H9 (cell line): ENCODE results near the gene CFAP410. TPM values are rescaled to one million over a fixed set of nuclear protein-coding genes. Genes with fewer than 3 reads are reported as not detected.

Experiments
- DNase-seq: peaks from one replicate; pipeline ENCODE4 v3.0.0-alpha.2; 2017
- H2AFZ ChIP-seq: one replicate; pipeline ENCODE4 v1.6.1; 2013; ENCODE audit warnings: mild to moderate bottlenecking, low read length, control low read depth, moderate library complexity
- H2AK5ac ChIP-seq: 2 replicates; pipeline ENCODE4 v1.6.1; 2013; ENCODE audit warnings: low read length, control low read depth, mixed read lengths; ENCODE audit not compliant: insufficient read length
- H2BK120ac ChIP-seq: one replicate; pipeline ENCODE4 v1.6.1; 2013; ENCODE audit warnings: low read depth, mild to moderate bottlenecking, low read length, control low read depth, inconsistent platforms; ENCODE audit not compliant: poor library complexity, severe bottlenecking
- H2BK12ac ChIP-seq: 2 replicates; pipeline ENCODE4 v1.6.1; 2013; ENCODE audit warnings: low read length, control low read depth, mixed read lengths, low read depth; ENCODE audit not compliant: insufficient read length
- H2BK15ac ChIP-seq: 2 replicates; pipeline ENCODE4 v1.6.1; 2013; ENCODE audit warnings: low read depth, low read length, control low read depth
- H2BK20ac ChIP-seq: one replicate; pipeline ENCODE4 v1.6.1; 2013; ENCODE audit warnings: low read depth, mild to moderate bottlenecking, low read length, control low read depth, inconsistent platforms; ENCODE audit not compliant: poor library complexity, severe bottlenecking
- H2BK5ac ChIP-seq: 2 replicates; pipeline ENCODE4 v1.6.1; 2013; ENCODE audit warnings: low read length, control low read depth, mixed read lengths; ENCODE audit not compliant: insufficient read length
- H3K14ac ChIP-seq: 2 replicates; pipeline ENCODE4 v1.6.1; 2013; ENCODE audit warnings: low read length, control low read depth; ENCODE audit not compliant: insufficient read depth
- H3K18ac ChIP-seq: 2 replicates; pipeline ENCODE4 v1.6.1; 2013; ENCODE audit warnings: low read depth, mild to moderate bottlenecking, mixed read lengths, low read length, control low read depth; ENCODE audit not compliant: insufficient read length
- H3K23ac ChIP-seq: 2 replicates; pipeline ENCODE4 v1.6.1; 2013; ENCODE audit warnings: low read length, control low read depth, mixed read lengths, low read depth; ENCODE audit not compliant: insufficient read length
- H3K23me2 ChIP-seq: 2 replicates; pipeline ENCODE4 v1.6.1; 2013; ENCODE audit warnings: low read depth, mild to moderate bottlenecking, mixed read lengths, low read length, control low read depth; ENCODE audit not compliant: insufficient read length, poor library complexity, severe bottlenecking
- H3K27ac ChIP-seq: 2 replicates; pipeline ENCODE4 v1.5.1; 2013; ENCODE audit warnings: low read length, control low read depth, mixed read lengths, low read depth; ENCODE audit not compliant: insufficient read length
- H3K27me3 ChIP-seq: 2 replicates; pipeline ENCODE4 v1.6.1; 2013; ENCODE audit warnings: low read length, control low read depth, inconsistent platforms; ENCODE audit not compliant: insufficient read depth
- H3K4ac ChIP-seq: 2 replicates; pipeline ENCODE4 v1.6.1; 2013; ENCODE audit warnings: low read depth, mild to moderate bottlenecking, control low read depth, inconsistent platforms, low read length, moderate library complexity
- H3K4me1 ChIP-seq: 2 replicates; pipeline ENCODE4 v1.6.1; 2013; ENCODE audit warnings: low read length, control low read depth, inconsistent platforms; ENCODE audit not compliant: insufficient read depth
- H3K4me2 ChIP-seq: 2 replicates; pipeline ENCODE4 v1.6.1; 2013; ENCODE audit warnings: low read length, control low read depth, mixed read lengths; ENCODE audit not compliant: insufficient read length, insufficient read depth
- H3K56ac ChIP-seq: 2 replicates; pipeline ENCODE4 v1.6.1; 2013; ENCODE audit warnings: low read depth, mild to moderate bottlenecking, mixed read lengths, low read length, control low read depth; ENCODE audit not compliant: insufficient read length
- H3K79me1 ChIP-seq: 2 replicates; pipeline ENCODE4 v1.6.1; 2013; ENCODE audit warnings: low read depth, mild to moderate bottlenecking, moderate library complexity, low read length, control low read depth, inconsistent platforms; ENCODE audit not compliant: insufficient read depth, poor library complexity, severe bottlenecking
- H3K79me2 ChIP-seq: 2 replicates; pipeline ENCODE4 v1.6.1; 2013; ENCODE audit warnings: low read length, control low read depth, inconsistent platforms; ENCODE audit not compliant: insufficient read depth
- H3K9ac ChIP-seq: 2 replicates; pipeline ENCODE4 v1.6.1; 2013; ENCODE audit warnings: low read length, control low read depth, mixed read lengths; ENCODE audit not compliant: insufficient read length; ENCODE audit errors: extremely low read depth
- H3K9me3 ChIP-seq: one replicate; pipeline ENCODE4 v1.6.1; 2013; ENCODE audit warnings: low read depth, low read length, inconsistent platforms; ENCODE audit not compliant: control insufficient read depth
- H3T11ph ChIP-seq: one replicate; pipeline ENCODE4 v1.6.1; 2013; ENCODE audit warnings: mild to moderate bottlenecking, low read length, control low read depth, inconsistent platforms
- H4K20me1 ChIP-seq: one replicate; pipeline ENCODE4 v1.6.1; 2013; ENCODE audit not compliant: control insufficient read depth, insufficient read length, insufficient read depth
- H4K5ac ChIP-seq: 2 replicates; pipeline ENCODE4 v1.6.1; 2013; ENCODE audit warnings: low read depth, mild to moderate bottlenecking, mixed read lengths, low read length, control low read depth; ENCODE audit not compliant: insufficient read length
- H4K8ac ChIP-seq: replicated peaks from 2 replicates; pipeline ENCODE4 v1.6.1; 2013; ENCODE audit warnings: low read length, control low read depth, mixed read lengths, low read depth; ENCODE audit not compliant: insufficient read length
- H4K91ac ChIP-seq: 2 replicates; pipeline ENCODE4 v1.6.1; 2013; ENCODE audit warnings: low read depth, mild to moderate bottlenecking, moderate library complexity, mixed read lengths, low read length, control low read depth; ENCODE audit not compliant: insufficient read length
- H3K27ac Mint-ChIP-seq, 3 experiments: 2 replicates in 2 of 3; 3 replicates in 1 of 3; pipeline ENCODE4 v1.8.0; 2020 to 2021; ENCODE audit warnings: mixed read lengths in 3 of 3, mild to moderate bottlenecking in 1 of 3, moderate library complexity in 1 of 3
- H3K27me3 Mint-ChIP-seq: 2 replicates; pipeline ENCODE4 v1.8.0; 2021; ENCODE audit warnings: low read depth, mild to moderate bottlenecking, moderate library complexity, mixed read lengths
- H3K36me3 Mint-ChIP-seq, 3 experiments: 2 replicates in 2 of 3; 3 replicates in 1 of 3; pipeline ENCODE4 v1.8.0; 2020 to 2021; ENCODE audit warnings: low read depth in 3 of 3, mixed read lengths in 3 of 3; ENCODE audit not compliant: insufficient read depth in 1 of 3
- H3K4me1 Mint-ChIP-seq, 2 experiments: 2 replicates each; pipeline ENCODE4 v1.8.0; 2020; ENCODE audit warnings: mixed read lengths in 2 of 2
- H3K4me3 Mint-ChIP-seq, 2 experiments: 2 replicates in 1 of 2; 3 replicates in 1 of 2; pipeline ENCODE4 v1.8.0; 2020 to 2021; ENCODE audit warnings: mild to moderate bottlenecking in 2 of 2, mixed read lengths in 2 of 2, moderate library complexity in 1 of 2
- H3K9me3 Mint-ChIP-seq, 2 experiments: 2 replicates in 1 of 2; 3 replicates in 1 of 2; pipeline ENCODE4 v1.8.0; 2020; ENCODE audit warnings: mild to moderate bottlenecking in 2 of 2, mixed read lengths in 2 of 2, moderate library complexity in 1 of 2
- CTCF ChIP-seq: fragments of 200-600 bp; sonication (generic); conservative IDR thresholded peaks from 3 replicates; pipeline ENCODE4 v1.8.0; 2021; ENCODE audit warnings: antibody characterized with exemption, mild to moderate bottlenecking
- WGBS: extraction: QIAGEN DNeasy Blood & Tissue Kit; methylation state at CpG from one replicate; pipeline ENCODE4 v1.1.7; 2013; ENCODE audit warnings: missing lambda C conversion rate, low lambda C conversion rate, mixed read lengths; ENCODE audit not compliant: insufficient read length; ENCODE audit errors: extremely low coverage; 5-methylcytosine and 5-hydroxymethylcytosine counted together
- total RNA-seq: library from RNA; stranded (reverse); gene quantifications from 2 replicates; pipeline ENCODE4 v1.2.1, GENCODE V29; 2021

The CFAP410 gene
- total RNA-seq, 1 experiment from 2014 or later: 17.0 TPM

GRCh38 chr21:44375281-44375651 lies 36.1 kb upstream of the CFAP410 start:
- Mint-ChIP-seq H3K36me3 (peaks cover 0 to 9% (median 4%) of the 10 kb centered on the region in 3 experiments; a peak in 4 of 7 replicates), H3K27me3 (peaks cover 42% of the 10 kb centered on the region)

More at GRCh38 chr21:44375281-44375651, 36.1 kb upstream of the CFAP410 start:
- no peak overlapping the region for H3K27ac Mint-ChIP-seq
- no peak for DNase-seq
- Histone ChIP-seq H3K56ac (no peak overlapping the region), H2AFZ (no peak overlapping the region), H3T11ph (no peak overlapping the region), H2BK15ac (no peak overlapping the region), H3K23me2 (no peaks in the 10 kb centered on the region), H3K27me3 (peaks cover 3% of the 10 kb centered on the region; the same call in 1 of the 2 replicates), H4K20me1 (no peaks in the 10 kb centered on the region), H3K4me1 (no peaks in the 10 kb centered on the region), H2BK120ac (no peak overlapping the region), H3K4ac (no peak overlapping the region), H3K9ac (no peak overlapping the region), H2BK20ac (no peak overlapping the region), H2BK5ac (no peak overlapping the region), H3K18ac (no peak overlapping the region), H2BK12ac (no peak overlapping the region), H3K79me2 (no peaks in the 10 kb centered on the region), H3K79me1 (no peaks in the 10 kb centered on the region), H3K14ac (no peak overlapping the region), H3K9me3 (no peaks in the 10 kb centered on the region), H4K5ac (no peak overlapping the region), H3K23ac (no peak overlapping the region), H4K91ac (no peak overlapping the region), H3K27ac (no peak overlapping the region), H2AK5ac (no peak overlapping the region), H3K4me2 (no peak overlapping the region), H4K8ac (no peak overlapping the region)
- TF ChIP-seq CTCF: no peak
- H3K4me3 Mint-ChIP-seq: no peak overlapping the region
- WGBS: no CpG with 5 or more reads among the region's 10 CpGs
- peaks cover 27 to 32% of the 10 kb centered on the region in 2 experiments for H3K9me3 Mint-ChIP-seq
- peaks cover 14 to 15% of the 10 kb centered on the region in 2 experiments for H3K4me1 Mint-ChIP-seq
